Mammary epithelial cell (primary cell): ENCODE results near the gene BTRC.

Experiments
- CTCF ChIP-seq, 2 donors: IDR thresholded peaks in 1 of 2; conservative IDR thresholded peaks in 1 of 2; 2 replicates each; pipeline ENCODE4 v1.5.1; 2011 to 2012; ENCODE audit warnings: inconsistent platforms in 2 of 2, low read length in 2 of 2, mild to moderate bottlenecking in 2 of 2, control low read depth in 1 of 2, low read depth in 1 of 2; ENCODE audit not compliant: insufficient read depth in 1 of 2; ENCODE audit errors: extremely low read depth in 1 of 2
- EZH2 ChIP-seq: IDR thresholded peaks from 2 replicates; pipeline ENCODE4 v1.6.1; 2012; ENCODE audit warnings: low read length, inconsistent platforms, borderline replicate concordance

GRCh38 chr10:101573885-101574753 lies 220.2 kb downstream of the BTRC start:
- TF ChIP-seq CTCF (conservative IDR thresholded peaks at IDR 0.05 in 1 of 2, IDR thresholded peaks at IDR 0.05 in 1 of 2; ENCODE audit: extremely low read depth in 1 of 2, insufficient read depth in 1 of 2, low read depth in 1 of 2, low read length in 2 of 2) (no peak), EZH2 (no peak)
